Nephron (organoid): ENCODE measurements around the gene RGS7.
A peak's percentile ranks its signal among the peaks of the same experiment; 100 is the strongest.

Experiments used
- H3K27ac Mint-ChIP-seq, 3 experiments: 2 replicates each; pipeline ENCODE4 v1.8.0; 2020; ENCODE audit warnings: mixed read lengths in 3 of 3, mild to moderate bottlenecking in 2 of 3, moderate library complexity in 1 of 3
- H3K27me3 Mint-ChIP-seq: 2 replicates; pipeline ENCODE4 v1.8.0; 2021; ENCODE audit warnings: low read depth, mild to moderate bottlenecking, moderate library complexity, mixed read lengths
- H3K36me3 Mint-ChIP-seq: 2 replicates; pipeline ENCODE4 v1.8.0; 2020; ENCODE audit warnings: low read depth, mixed read lengths
- H3K4me1 Mint-ChIP-seq: 2 replicates; pipeline ENCODE4 v1.8.0; 2020; ENCODE audit warnings: mixed read lengths
- H3K4me3 Mint-ChIP-seq, 3 experiments: 2 replicates each; pipeline ENCODE4 v1.8.0; 2020; ENCODE audit warnings: mild to moderate bottlenecking in 3 of 3, mixed read lengths in 3 of 3, moderate library complexity in 2 of 3
- H3K9me3 Mint-ChIP-seq: 2 replicates; pipeline ENCODE4 v1.8.0; 2020; ENCODE audit warnings: mixed read lengths
- CTCF ChIP-seq, 3 experiments: fragments of 200-600 bp; sonication (generic); IDR thresholded peaks; one replicate each; pipeline ENCODE4 v1.5.0; 2021; ENCODE audit warnings: antibody characterized with exemption in 3 of 3; ENCODE audit not compliant: unreplicated experiment in 3 of 3

Gene RGS7

GRCh38 chr1:241105147-241105546, 251.9 kb downstream of the RGS7 start:
- no peak for TF ChIP-seq CTCF (IDR thresholded peaks at IDR 0.05; ENCODE audit: unreplicated experiment in 3 of 3)
- Mint-ChIP-seq H3K4me3 (no peak overlapping the region), H3K27me3 (no peaks in the 10 kb centered on the region), H3K9me3 (no peaks in the 10 kb centered on the region), H3K4me1 (peaks cover 26% of the 10 kb centered on the region), H3K36me3 (no peaks in the 10 kb centered on the region), H3K27ac (peak overlapping the region in 2 of 3 experiments; percentile 43 to 67)

GRCh38 chr1:241102664-241103063, 254.3 kb downstream of the RGS7 start:
- Mint-ChIP-seq H3K4me3 (no peak overlapping the region), H3K9me3 (no peaks in the 10 kb centered on the region), H3K27me3 (no peaks in the 10 kb centered on the region), H3K4me1 (peaks cover 26% of the 10 kb centered on the region), H3K36me3 (no peaks in the 10 kb centered on the region), H3K27ac (no peak overlapping the region)
- TF ChIP-seq CTCF (IDR thresholded peaks at IDR 0.05; ENCODE audit: unreplicated experiment in 3 of 3): no peak

GRCh38 chr1:241101622-241102021, 255.4 kb downstream of the RGS7 start:
- Mint-ChIP-seq H3K4me1 (peaks cover 20% of the 10 kb centered on the region), H3K27me3 (no peaks in the 10 kb centered on the region), H3K9me3 (no peaks in the 10 kb centered on the region), H3K36me3 (no peaks in the 10 kb centered on the region), H3K4me3 (no peak overlapping the region), H3K27ac (no peak overlapping the region)
- TF ChIP-seq CTCF (IDR thresholded peaks at IDR 0.05; ENCODE audit: unreplicated experiment in 3 of 3): no peak

GRCh38 chr1:241097479-241097878, 259.5 kb downstream of the RGS7 start:
- no peaks in the 10 kb centered on the region for H3K9me3 Mint-ChIP-seq
- TF ChIP-seq CTCF (IDR thresholded peaks at IDR 0.05; ENCODE audit: unreplicated experiment in 3 of 3): no peak
- no peak overlapping the region for H3K27ac Mint-ChIP-seq
- no peak overlapping the region for H3K4me3 Mint-ChIP-seq
- peaks cover 10% of the 10 kb centered on the region for H3K4me1 Mint-ChIP-seq
- H3K36me3 Mint-ChIP-seq: no peaks in the 10 kb centered on the region
- H3K27me3 Mint-ChIP-seq: no peaks in the 10 kb centered on the region

- no peak for TF ChIP-seq CTCF (IDR thresholded peaks at IDR 0.05; ENCODE audit: unreplicated experiment in 3 of 3)
- Mint-ChIP-seq H3K4me1 (peaks cover 5% of the 10 kb centered on the region), H3K9me3 (no peaks in the 10 kb centered on the region), H3K36me3 (no peaks in the 10 kb centered on the region), H3K27ac (no peak overlapping the region), H3K27me3 (no peaks in the 10 kb centered on the region), H3K4me3 (no peak overlapping the region)
These were observed 260.0 kb downstream of the RGS7 start for GRCh38 chr1:241096982-241097381.

GRCh38 chr1:241095847-241096246, 261.2 kb downstream of the RGS7 start:
- no peaks in the 10 kb centered on the region for H3K4me1 Mint-ChIP-seq
- no peaks in the 10 kb centered on the region for H3K27me3 Mint-ChIP-seq
- no peaks in the 10 kb centered on the region for H3K36me3 Mint-ChIP-seq

More at GRCh38 chr1:241095847-241096246, 261.2 kb downstream of the RGS7 start:
- Mint-ChIP-seq H3K27ac (no peak overlapping the region), H3K4me3 (no peak overlapping the region), H3K9me3 (no peaks in the 10 kb centered on the region)
- TF ChIP-seq CTCF (IDR thresholded peaks at IDR 0.05; ENCODE audit: unreplicated experiment in 3 of 3): no peak
